ENCODE measurements around the gene MAP2K3. TPM values are rescaled to one million over a fixed set of nuclear protein-coding genes. Genes with fewer than 3 reads are reported as not detected.

The MAP2K3 gene
- total RNA-seq (2014; rRNA removed; shearing (Covaris generic)) = 13.6 and 27.8 TPM in 2 replicates
- 70.3 and 71.5 TPM in 2 replicates for total RNA-seq (2022)
- percentile 62 among the genes with signal in this experiment for Bru-seq, nascent RNA
- BruChase-seq, experiment 1, labeled RNA remaining after a 6-hour chase = percentile 79 among the genes with signal in this experiment
- BruChase-seq, experiment 2, labeled RNA remaining after a 2-hour chase = percentile 75 among the genes with signal in this experiment
- long read RNA-seq, transcript MAP2K3-202 (12 exons, 2,303 nt) = major isoform, 87 of 117 reads
- long read RNA-seq, partial matches to known transcripts = 8 of 117 reads
- long read RNA-seq, other reads (novel, unspliced or antisense) = 20 of 117 reads

DNA sequence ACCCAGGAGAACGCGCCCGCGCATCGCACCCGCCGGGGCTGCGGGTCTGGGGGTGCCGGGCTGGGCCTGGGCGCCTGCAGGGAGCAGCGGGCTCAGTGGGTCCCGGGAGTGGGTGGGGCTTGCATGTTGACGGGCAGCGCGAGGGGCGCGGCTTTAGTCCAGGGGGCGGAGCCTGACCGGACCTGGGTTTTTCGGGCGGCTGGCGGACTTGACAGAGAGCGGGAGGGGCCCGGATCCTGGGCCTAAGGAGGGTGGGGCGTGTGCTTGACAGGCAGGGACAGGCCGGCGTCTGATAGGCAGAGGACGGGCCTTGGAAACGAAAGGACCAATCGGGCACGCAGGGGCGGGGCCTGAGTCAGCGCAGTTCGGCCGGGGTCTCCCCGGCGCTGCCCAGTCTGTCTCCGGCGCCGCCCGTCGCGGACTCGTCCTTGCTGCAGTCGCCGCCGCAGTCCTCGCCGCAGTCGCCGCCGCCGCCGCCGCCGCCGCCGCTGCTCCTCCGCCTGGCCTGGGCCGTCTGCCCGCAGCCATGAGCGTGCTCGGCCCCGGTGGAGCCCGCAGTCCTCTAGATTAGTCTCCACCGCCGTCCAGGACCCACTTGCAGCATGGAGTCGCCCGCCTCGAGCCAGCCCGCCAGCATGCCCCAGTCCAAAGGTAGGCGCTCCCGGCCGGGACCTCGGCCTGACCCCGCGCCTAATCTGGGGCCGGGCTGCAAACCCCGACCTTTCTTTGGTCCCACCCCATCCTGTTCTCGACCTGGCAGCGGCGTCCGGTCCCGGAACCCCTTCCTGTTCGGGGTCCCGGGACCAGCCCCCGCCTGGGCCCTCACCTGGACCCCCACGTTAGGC, at the start of gene MAP2K3:
Gene MAP2K3 (plus strand): TSS at position 393 of the 845 bp plus-strand sequence. CDS start 210 bp downstream, at position 603.
- BruUV-seq (replicated peaks) = no TSS peak
- peaks cover 43% of the 10 kb centered on the region for H3K79me2 ChIP-seq (ENCODE audit: insufficient read depth, low read depth, low read length)

GRCh38 chr17:21235921-21236320, 48.6 kb upstream of the MAP2K3 start:
- Histone ChIP-seq H3K79me2 (ENCODE audit: insufficient read depth, low read depth, low read length) (no peaks in the 10 kb centered on the region), H3K4me3 (ENCODE audit: low read depth, low read length, poor library complexity, severe bottlenecking) (no peak overlapping the region), H3K27ac (ENCODE audit: low read depth, low read length, poor library complexity, severe bottlenecking) (no peak overlapping the region), H2AFZ (ENCODE audit: low read length) (no peak overlapping the region), H4K20me1 (ENCODE audit: insufficient read depth, low read length) (no peaks in the 10 kb centered on the region), H3K4me2 (ENCODE audit: low read length) (no peak overlapping the region), H3K4me1 (ENCODE audit: insufficient read depth, low read length, poor library complexity, severe bottlenecking) (no peaks in the 10 kb centered on the region), H3K9me2 (ENCODE audit: insufficient read depth, low read length) (no peaks in the 10 kb centered on the region), H3K9me3 (ENCODE audit: low read length) (no peaks in the 10 kb centered on the region), H3K36me3 (ENCODE audit: insufficient read depth, low read length) (0 out of 2 replicates have a peak, but pooled peaks cover 5% of the 10 kb centered on the region)
- no peak for DNase-seq (ENCODE audit: low spot score)
- BruUV-seq (replicated peaks) = no TSS peak
- intact Hi-C loops (cut with micrococcal nuclease; ENCODE audit: unreplicated experiment) = loop anchor here (5.0 kb wide), 1 partner anchor 119 kb away; no protein-coding TSS in a partner anchor
- CTCF ChIA-PET (ENCODE audit: unreplicated experiment) = no interaction called here
- TF ChIP-seq, protein P1, sequence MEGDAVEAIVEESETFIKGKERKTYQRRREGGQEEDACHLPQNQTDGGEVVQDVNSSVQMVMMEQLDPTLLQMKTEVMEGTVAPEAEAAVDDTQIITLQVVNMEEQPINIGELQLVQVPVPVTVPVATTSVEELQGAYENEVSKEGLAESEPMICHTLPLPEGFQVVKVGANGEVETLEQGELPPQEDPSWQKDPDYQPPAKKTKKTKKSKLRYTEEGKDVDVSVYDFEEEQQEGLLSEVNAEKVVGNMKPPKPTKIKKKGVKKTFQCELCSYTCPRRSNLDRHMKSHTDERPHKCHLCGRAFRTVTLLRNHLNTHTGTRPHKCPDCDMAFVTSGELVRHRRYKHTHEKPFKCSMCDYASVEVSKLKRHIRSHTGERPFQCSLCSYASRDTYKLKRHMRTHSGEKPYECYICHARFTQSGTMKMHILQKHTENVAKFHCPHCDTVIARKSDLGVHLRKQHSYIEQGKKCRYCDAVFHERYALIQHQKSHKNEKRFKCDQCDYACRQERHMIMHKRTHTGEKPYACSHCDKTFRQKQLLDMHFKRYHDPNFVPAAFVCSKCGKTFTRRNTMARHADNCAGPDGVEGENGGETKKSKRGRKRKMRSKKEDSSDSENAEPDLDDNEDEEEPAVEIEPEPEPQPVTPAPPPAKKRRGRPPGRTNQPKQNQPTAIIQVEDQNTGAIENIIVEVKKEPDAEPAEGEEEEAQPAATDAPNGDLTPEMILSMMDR (conservative IDR thresholded peaks at IDR 0.05; ENCODE audit: low read length) = no peak
- TF ChIP-seq EZH2phosphoT487 (IDR thresholded peaks at IDR 0.05; ENCODE audit: borderline replicate concordance, low read depth, low read length) = no peak
- POLR2A ChIA-PET = no interaction called here

More for the DNA sequence above, at the start of gene MAP2K3:
- Histone ChIP-seq H3K36me3 (ENCODE audit: insufficient read depth, low read length) (no peaks in the 10 kb centered on the region), H3K27ac (ENCODE audit: low read depth, low read length, poor library complexity, severe bottlenecking) (peak within 1 kb of the TSS; percentile 95), H3K9me3 (ENCODE audit: low read length) (no peaks in the 10 kb centered on the region), H3K9me2 (ENCODE audit: insufficient read depth, low read length) (no peaks in the 10 kb centered on the region), H4K20me1 (ENCODE audit: insufficient read depth, low read length) (no peaks in the 10 kb centered on the region), H3K4me2 (ENCODE audit: low read length) (peak within 1 kb of the TSS; percentile 92), H2AFZ (ENCODE audit: low read length) (peak within 1 kb of the TSS; percentile 55; the same call in 1 of the 2 replicates), H3K4me1 (ENCODE audit: insufficient read depth, low read length, poor library complexity, severe bottlenecking) (peaks cover 58% of the 10 kb centered on the region), H3K4me3 (ENCODE audit: low read depth, low read length, poor library complexity, severe bottlenecking) (peak within 1 kb of the TSS; percentile 84)
- POLR2A ChIA-PET = interaction anchor here (0.5 to 4.4 kb wide), 3 partner anchors 8 to 1163 kb away, joined by 3 to 31 read pairs (median 8); no protein-coding TSS in a partner anchor
- intact Hi-C loops (cut with micrococcal nuclease; ENCODE audit: unreplicated experiment) = loop anchor here (2.0 to 5.0 kb wide), 3 partner anchors 158 to 242 kb away; partner anchors contain the start of genes DHRS7B and USP22
- TF ChIP-seq, protein P1 (conservative IDR thresholded peaks at IDR 0.05; ENCODE audit: low read length) = no peak
- no peak for TF ChIP-seq EZH2phosphoT487 (IDR thresholded peaks at IDR 0.05; ENCODE audit: borderline replicate concordance, low read depth, low read length)
- peak; percentile 99 for DNase-seq (ENCODE audit: low spot score)
- CTCF ChIA-PET (ENCODE audit: unreplicated experiment) = interaction anchor here (0.6 kb wide), 1 partner anchor 1014 kb away, joined by 3 read pairs; no protein-coding TSS in a partner anchor
